A673 (cell line): Measurements from ENCODE around the gene ASTN2. TPM values are rescaled to one million over a fixed set of nuclear protein-coding genes. Genes with fewer than 3 reads are reported as not detected.

Experiments used
- BruUV-seq: library from RNA; stranded (reverse); fragments of 400-500 nt; replicated peaks from 2 replicates; lab custom pipeline; 2021; lab: Mats Ljungman, UMichigan
- CTCF ChIA-PET: fragments of 300-600 bp; sonication (Branson Sonifier 250); formaldehyde crosslinking; loops from one replicate; lab custom pipeline; 2022; ENCODE audit warnings: antibody characterized with exemption; lab: Charles Lee
- POLR2A ChIA-PET: fragments of 300-600 bp; sonication (Branson Sonifier 250); formaldehyde crosslinking; loops from one replicate; lab custom pipeline; 2022; ENCODE audit warnings: antibody characterized with exemption; ENCODE audit not compliant: low non-redundant PET; lab: Charles Lee
- DNase-seq: peaks from one replicate; pipeline ENCODE4 v3.0.0-alpha.2; 2015; ENCODE audit warnings: low spot score
- H3K27ac ChIP-seq: fragments of 200-600 bp; sonication (generic); 2 replicates; pipeline ENCODE4 v1.5.1; 2016; ENCODE audit warnings: mixed run types, low read depth, mild to moderate bottlenecking, mixed read lengths, antibody characterized with exemption, low read length; ENCODE audit not compliant: poor library complexity, severe bottlenecking
- H3K27me3 ChIP-seq: fragments of 200-600 bp; sonication (generic); replicated peaks from 2 replicates; pipeline ENCODE4 v1.6.1; 2017; ENCODE audit warnings: mixed run types, low read depth, mild to moderate bottlenecking, mixed read lengths, antibody characterized with exemption, low read length; ENCODE audit not compliant: insufficient read depth, poor library complexity
- H3K36me3 ChIP-seq: fragments of 200-600 bp; sonication (generic); 2 replicates; pipeline ENCODE4 v1.6.1; 2016; ENCODE audit warnings: mixed run types, mild to moderate bottlenecking, mixed read lengths, antibody characterized with exemption, low read length; ENCODE audit not compliant: insufficient read depth, poor library complexity, severe bottlenecking
- H3K4me1 ChIP-seq: fragments of 200-600 bp; sonication (generic); 2 replicates; pipeline ENCODE4 v1.6.1; 2017; ENCODE audit warnings: mixed run types, mild to moderate bottlenecking, mixed read lengths, antibody characterized with exemption, low read length; ENCODE audit not compliant: insufficient read depth, poor library complexity, severe bottlenecking
- H3K4me3 ChIP-seq: fragments of 200-600 bp; sonication (generic); 2 replicates; pipeline ENCODE4 v1.5.1; 2016; ENCODE audit warnings: low read depth, mixed run types, mild to moderate bottlenecking, mixed read lengths, low read length; ENCODE audit not compliant: poor library complexity, severe bottlenecking
- H3K9me3 ChIP-seq: fragments of 200-600 bp; sonication (generic); 2 replicates; pipeline ENCODE4 v1.6.1; 2016; ENCODE audit warnings: mixed run types, low read depth, mild to moderate bottlenecking, mixed read lengths, antibody characterized with exemption, low read length; ENCODE audit not compliant: poor library complexity, severe bottlenecking
- EZH2 ChIP-seq: fragments of 200-600 bp; sonication (generic); IDR thresholded peaks from 2 replicates; pipeline ENCODE4 v1.6.1; 2017; ENCODE audit warnings: borderline replicate concordance, low read depth, mild to moderate bottlenecking, mixed read lengths, antibody characterized with exemption, low read length; ENCODE audit not compliant: poor library complexity, severe bottlenecking
- intact Hi-C: fragments of 100-400 bp; cut with micrococcal nuclease; formaldehyde crosslinking; loops from one replicate; pipeline ENCODE4 v1.10.0; 2022; ENCODE audit not compliant: unreplicated experiment
- total RNA-seq: library from RNA; stranded (reverse); gene quantifications from 2 replicates; pipeline ENCODE4 v1.2.3, GENCODE V29; 2021
- TF ChIP-seq, protein P1 (sequence below): fragments of 300-800, 200-600 bp; sonication (generic); conservative IDR thresholded peaks from 2 replicates; pipeline ENCODE4 v1.5.1; 2017; ENCODE audit warnings: low read depth, mild to moderate bottlenecking, antibody characterized with exemption, low read length, moderate library complexity, mixed read lengths

Gene ASTN2
- total RNA-seq, 1 experiment from 2014 or later = 3.4 TPM

DNA sequence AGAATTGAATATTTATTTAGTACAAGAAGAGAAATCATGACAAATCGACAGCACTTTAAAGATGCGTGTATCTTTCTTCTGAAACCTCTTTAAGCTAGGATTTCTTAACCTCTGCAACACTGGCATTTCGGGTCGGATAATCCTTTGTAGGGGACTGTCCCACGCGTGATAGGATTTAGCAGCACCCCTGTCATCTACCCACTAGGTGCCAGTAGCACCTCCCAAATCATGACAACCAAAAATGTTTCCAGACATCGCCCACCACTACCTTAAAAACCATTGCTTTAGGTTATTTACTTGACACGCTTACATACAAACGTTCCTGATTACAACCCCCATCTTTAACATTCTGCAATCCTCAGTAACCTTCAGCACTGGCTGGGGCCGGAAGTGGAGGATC is 504.7 kb downstream of the ASTN2 start:
- Histone ChIP-seq H3K36me3 (no peaks in the 10 kb centered on the region), H3K4me1 (no peaks in the 10 kb centered on the region), H3K9me3 (no peaks in the 10 kb centered on the region), H3K27ac (no peak overlapping the region), H3K4me3 (no peak overlapping the region), H3K27me3 (peaks cover 29% of the 10 kb centered on the region)
- DNase-seq = no peak
- CTCF ChIA-PET = no interaction called here
- POLR2A ChIA-PET = no interaction called here
- intact Hi-C loops = no loop called here
- TF ChIP-seq, protein P1, sequence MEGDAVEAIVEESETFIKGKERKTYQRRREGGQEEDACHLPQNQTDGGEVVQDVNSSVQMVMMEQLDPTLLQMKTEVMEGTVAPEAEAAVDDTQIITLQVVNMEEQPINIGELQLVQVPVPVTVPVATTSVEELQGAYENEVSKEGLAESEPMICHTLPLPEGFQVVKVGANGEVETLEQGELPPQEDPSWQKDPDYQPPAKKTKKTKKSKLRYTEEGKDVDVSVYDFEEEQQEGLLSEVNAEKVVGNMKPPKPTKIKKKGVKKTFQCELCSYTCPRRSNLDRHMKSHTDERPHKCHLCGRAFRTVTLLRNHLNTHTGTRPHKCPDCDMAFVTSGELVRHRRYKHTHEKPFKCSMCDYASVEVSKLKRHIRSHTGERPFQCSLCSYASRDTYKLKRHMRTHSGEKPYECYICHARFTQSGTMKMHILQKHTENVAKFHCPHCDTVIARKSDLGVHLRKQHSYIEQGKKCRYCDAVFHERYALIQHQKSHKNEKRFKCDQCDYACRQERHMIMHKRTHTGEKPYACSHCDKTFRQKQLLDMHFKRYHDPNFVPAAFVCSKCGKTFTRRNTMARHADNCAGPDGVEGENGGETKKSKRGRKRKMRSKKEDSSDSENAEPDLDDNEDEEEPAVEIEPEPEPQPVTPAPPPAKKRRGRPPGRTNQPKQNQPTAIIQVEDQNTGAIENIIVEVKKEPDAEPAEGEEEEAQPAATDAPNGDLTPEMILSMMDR = no peak
- no peak for TF ChIP-seq EZH2
- no TSS peak for BruUV-seq

DNA sequence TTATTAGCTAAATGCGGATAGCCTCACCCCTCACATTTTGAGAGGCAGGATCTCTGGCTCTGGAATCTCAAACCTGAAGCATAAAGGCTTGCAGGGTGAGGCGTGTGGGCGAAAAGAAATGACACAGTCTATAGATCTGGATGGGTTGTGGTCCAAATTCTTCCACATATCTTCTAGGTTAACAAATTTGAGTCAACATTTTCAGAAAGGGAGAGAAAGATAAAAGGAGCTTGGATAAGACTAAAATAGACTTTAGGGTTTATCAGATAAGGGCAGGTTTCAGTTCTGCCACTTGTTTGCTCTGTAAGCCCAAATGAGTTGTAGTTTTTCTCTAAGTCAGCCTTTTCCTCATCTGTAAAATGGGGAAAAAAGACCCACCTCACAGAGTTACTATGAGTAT is 506.9 kb downstream of the ASTN2 start:
- Histone ChIP-seq H3K4me3 (no peak overlapping the region), H3K36me3 (no peaks in the 10 kb centered on the region), H3K27ac (no peak overlapping the region), H3K4me1 (no peaks in the 10 kb centered on the region), H3K27me3 (peaks cover 25% of the 10 kb centered on the region), H3K9me3 (no peaks in the 10 kb centered on the region)
- BruUV-seq = no TSS peak
- DNase-seq = no peak
- ChIA-PET CTCF (no interaction called here), POLR2A (no interaction called here)
- TF ChIP-seq EZH2 = no peak
- TF ChIP-seq, protein P1 = no peak
- intact Hi-C loops = no loop called here

DNA sequence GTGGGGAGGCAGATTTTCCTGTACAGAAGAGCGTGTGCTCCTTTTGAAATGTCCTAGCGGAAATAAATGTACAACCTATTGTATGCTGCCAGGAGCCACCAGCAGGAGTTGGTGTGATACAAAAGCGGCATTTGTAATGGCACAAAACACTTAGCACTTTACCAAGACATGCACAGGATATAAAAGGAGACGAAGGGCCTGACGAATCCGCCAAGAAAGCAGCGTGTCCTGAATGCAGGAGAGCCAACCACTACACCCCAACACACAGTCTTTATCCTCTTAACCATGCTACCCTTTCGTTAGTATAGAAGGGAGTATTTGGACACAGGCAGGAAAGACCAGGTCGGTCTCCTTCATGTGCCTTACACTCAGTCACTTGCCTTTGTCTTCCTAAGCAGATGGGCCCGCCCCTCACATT is 509.7 kb downstream of the ASTN2 start:
- Histone ChIP-seq H3K27ac (no peak overlapping the region), H3K4me1 (no peaks in the 10 kb centered on the region), H3K9me3 (no peaks in the 10 kb centered on the region), H3K36me3 (no peaks in the 10 kb centered on the region), H3K27me3 (peaks cover 23% of the 10 kb centered on the region), H3K4me3 (no peak overlapping the region)
- TF ChIP-seq, protein P1 = no peak
- TF ChIP-seq EZH2 = no peak
- ChIA-PET POLR2A (no interaction called here), CTCF (no interaction called here)
- intact Hi-C loops = no loop called here
- no TSS peak for BruUV-seq
- no peak for DNase-seq
